Measurements from ENCODE around the gene PWP2. TPM values are rescaled to one million over a fixed set of nuclear protein-coding genes. Genes with fewer than 3 reads are reported as not detected.

PWP2 gene
- total and polyA plus RNA-seq, 12 donors = 0.09 to 33.0 (median 5.6) TPM

- intact Hi-C loops (cut with DNase I) = no loop called here
- H3K27ac ChIP-seq = no peak overlapping the region
- WGBS, 4 donors = 92 to 96% (median 95%) methylated on average over 7 of the region's 7 CpGs
Measured at GRCh38 chr21:44062380-44062779, 44.8 kb upstream of the PWP2 start.

GRCh38 chr21:44063151-44063912 lies 43.9 kb upstream of the PWP2 start:
- TF ChIP-seq CTCF (IDR thresholded peaks at IDR 0.05) = no peak
- no peaks in the 10 kb centered on the region for H3K4me1 ChIP-seq (replicated peaks in 1 of 2)
- peak in 1 of 7 donors; percentile 41 for DNase-seq
- H3K27ac ChIP-seq = no peak overlapping the region
- H3K9me3 ChIP-seq (replicated peaks in 1 of 3) = no peaks in the 10 kb centered on the region
- H3K36me3 ChIP-seq (replicated peaks in 1 of 2) = peaks cover 0 to 30% of the 10 kb centered on the region in 2 donors
- H3K27me3 ChIP-seq = no peaks in the 10 kb centered on the region
- intact Hi-C loops (cut with DNase I) = no loop called here
- 92 to 96% (median 95%) methylated on average over 19 of the region's 19 CpGs for WGBS, 4 donors
- H3K4me3 ChIP-seq = no peak overlapping the region

More at GRCh38 chr21:44062380-44062779, 44.8 kb upstream of the PWP2 start:
- Histone ChIP-seq H3K27me3 (no peaks in the 10 kb centered on the region), H3K36me3 (replicated peaks in 1 of 2) (peaks cover 0 to 30% of the 10 kb centered on the region in 2 donors), H3K4me3 (no peak overlapping the region), H3K4me1 (replicated peaks in 1 of 2) (no peaks in the 10 kb centered on the region), H3K9me3 (replicated peaks in 1 of 3) (no peaks in the 10 kb centered on the region)
- peak in 1 of 7 donors; percentile 21 for DNase-seq
- TF ChIP-seq POLR2A (IDR thresholded peaks at IDR 0.05) = no peak
- TF ChIP-seq CTCF (IDR thresholded peaks at IDR 0.05) = no peak

GRCh38 chr21:44064852-44065403 lies 42.3 kb upstream of the PWP2 start:
- intact Hi-C loops (cut with DNase I) = no loop called here
- Histone ChIP-seq H3K9me3 (replicated peaks in 1 of 3) (no peaks in the 10 kb centered on the region), H3K27me3 (no peaks in the 10 kb centered on the region), H3K36me3 (replicated peaks in 1 of 2) (peaks cover 0 to 30% of the 10 kb centered on the region in 2 donors), H3K27ac (no peak overlapping the region), H3K4me1 (replicated peaks in 1 of 2) (no peaks in the 10 kb centered on the region), H3K4me3 (no peak overlapping the region)
- peak in 1 of 7 donors; percentile 27 for DNase-seq
- 89 to 95% (median 93%) methylated on average over 9 to 13 of the region's 13 CpGs for WGBS, 4 donors
- TF ChIP-seq CTCF (IDR thresholded peaks at IDR 0.05) (no peak), POLR2A (IDR thresholded peaks at IDR 0.05) (no peak)

GRCh38 chr21:44065428-44065827 lies 41.8 kb upstream of the PWP2 start:
- TF ChIP-seq POLR2A (IDR thresholded peaks at IDR 0.05) (no peak), CTCF (IDR thresholded peaks at IDR 0.05) (no peak)
- intact Hi-C loops (cut with DNase I) = no loop called here
- peaks cover 0 to 30% of the 10 kb centered on the region in 2 donors for H3K36me3 ChIP-seq (replicated peaks in 1 of 2)

More at GRCh38 chr21:44065428-44065827, 41.8 kb upstream of the PWP2 start:
- H3K4me1 ChIP-seq (replicated peaks in 1 of 2) = no peaks in the 10 kb centered on the region
- H3K27me3 ChIP-seq = no peaks in the 10 kb centered on the region
- DNase-seq = peak in 2 of 7 donors; percentile 28 to 57
- 83 to 90% (median 84%) methylated on average over 9 of the region's 9 CpGs for WGBS, 4 donors
- H3K4me3 ChIP-seq = no peak overlapping the region
- H3K9me3 ChIP-seq (replicated peaks in 1 of 3) = no peaks in the 10 kb centered on the region
- H3K27ac ChIP-seq = no peak overlapping the region
